ENCODE results near the gene RAB3IL1. TPM values are rescaled to one million over a fixed set of nuclear protein-coding genes. Genes with fewer than 3 reads are reported as not detected.

RAB3IL1 gene
- total RNA-seq, 1 experiment from 2014 or later, result 7.9 TPM

- Histone ChIP-seq H3K9ac (ENCODE audit: low read length) (no peak overlapping the region), H3K27me3 (ENCODE audit: low read length) (peaks cover 9% of the 10 kb centered on the region; the same call in 1 of the 2 replicates), H3K36me3 (ENCODE audit: low read depth, low read length) (no peaks in the 10 kb centered on the region), H3K9me2 (replicated peaks; ENCODE audit: low read length) (no peaks in the 10 kb centered on the region), H3K4me3 (ENCODE audit: low read length) (no peak overlapping the region), H3K4me2 (ENCODE audit: low read length) (no peak overlapping the region), H3K79me2 (ENCODE audit: low read length) (no peaks in the 10 kb centered on the region), H2AFZ (ENCODE audit: low read length) (no peak overlapping the region), H4K20me1 (ENCODE audit: low read length) (no peaks in the 10 kb centered on the region), H3F3A (ENCODE audit: low read length, unreplicated experiment) (no peaks in the 10 kb centered on the region), H3K27ac (ENCODE audit: low read length) (no peak overlapping the region), H3K4me1 (ENCODE audit: insufficient read depth, low read length) (no peaks in the 10 kb centered on the region), H3K9me3 (ENCODE audit: low read length) (no peaks in the 10 kb centered on the region)
- TF ChIP-seq CTCF (conservative IDR thresholded peaks at IDR 0.05; ENCODE audit: low read depth, low read length), result no peak
- no peak for TF ChIP-seq EZH2phosphoT487 (IDR thresholded peaks at IDR 0.05; ENCODE audit: borderline replicate concordance, low read length)
- TF ChIP-seq EZH2 (IDR thresholded peaks at IDR 0.05; ENCODE audit: low read length, unreplicated experiment), result no peak
- CTCF ChIA-PET, result no interaction called here
- no peak for ATAC-seq
- POLR2A ChIA-PET (ENCODE audit: unreplicated experiment), result interaction anchor here (0.6 kb wide), 1 partner anchor 148 kb away, joined by 5 read pairs; no protein-coding TSS in a partner anchor
- BruUV-seq (replicated peaks), result no TSS peak
- no peak for DNase-seq
- intact Hi-C loops (cut with micrococcal nuclease), result no loop called here
Observed at GRCh38 chr11:61914471-61915171, 2.7 kb downstream of the RAB3IL1 start.

- TF ChIP-seq EZH2 (IDR thresholded peaks at IDR 0.05; ENCODE audit: low read length, unreplicated experiment) (no peak), CTCF (conservative IDR thresholded peaks at IDR 0.05; ENCODE audit: low read depth, low read length) (no peak), EZH2phosphoT487 (IDR thresholded peaks at IDR 0.05; ENCODE audit: borderline replicate concordance, low read length) (no peak)
- no peak for ATAC-seq
- POLR2A ChIA-PET (ENCODE audit: unreplicated experiment), result no interaction called here
- CTCF ChIA-PET, result interaction anchor here (1.0 kb wide), 1 partner anchor 155 kb away, joined by 4 read pairs; no protein-coding TSS in a partner anchor
- Histone ChIP-seq H3K4me3 (ENCODE audit: low read length) (no peak overlapping the region), H3K9me2 (replicated peaks; ENCODE audit: low read length) (no peaks in the 10 kb centered on the region), H2AFZ (ENCODE audit: low read length) (no peak overlapping the region), H3K9ac (ENCODE audit: low read length) (no peak overlapping the region), H3K27me3 (ENCODE audit: low read length) (peaks cover 9% of the 10 kb centered on the region; the same call in 1 of the 2 replicates), H4K20me1 (ENCODE audit: low read length) (no peaks in the 10 kb centered on the region), H3F3A (ENCODE audit: low read length, unreplicated experiment) (no peaks in the 10 kb centered on the region), H3K4me2 (ENCODE audit: low read length) (no peak overlapping the region), H3K9me3 (ENCODE audit: low read length) (no peaks in the 10 kb centered on the region), H3K4me1 (ENCODE audit: insufficient read depth, low read length) (no peaks in the 10 kb centered on the region), H3K36me3 (ENCODE audit: low read depth, low read length) (no peaks in the 10 kb centered on the region), H3K27ac (ENCODE audit: low read length) (no peak overlapping the region), H3K79me2 (ENCODE audit: low read length) (no peaks in the 10 kb centered on the region)
- no peak for DNase-seq
- intact Hi-C loops (cut with micrococcal nuclease), result no loop called here
- no TSS peak for BruUV-seq (replicated peaks)
Observed at GRCh38 chr11:61913699-61914395, 3.5 kb downstream of the RAB3IL1 start.
